Hepatocyte (in vitro differentiated cells): ENCODE results near the gene LIN7B.

Source experiments
- CTCF ChIP-seq: fragments of 200-600 bp; sonication (generic); IDR thresholded peaks from 2 replicates; pipeline ENCODE4 v1.5.1; 2016; ENCODE audit warnings: antibody characterized with exemption, mild to moderate bottlenecking; ENCODE audit not compliant: poor library complexity
- EZH2 ChIP-seq: fragments of 200-600 bp; sonication (generic); IDR thresholded peaks from 2 replicates; pipeline ENCODE4 v1.6.1; 2016; ENCODE audit warnings: antibody characterized with exemption, mild to moderate bottlenecking, borderline replicate concordance

- TF ChIP-seq CTCF, result no peak
- no peak for TF ChIP-seq EZH2
Observed at GRCh38 chr19:49081273-49081672, 32.9 kb upstream of the LIN7B start.
